K562 (cell line): Measurements from ENCODE around the gene ZSCAN12. TPM values are rescaled to one million over a fixed set of nuclear protein-coding genes. Genes with fewer than 3 reads are reported as not detected.

Experiments
- CEBPG ChIP-seq, 3 experiments: fragments of 200-800 bp in 1 of 3; sonication (Bioruptor generic) in 1 of 3; sonication (generic) in 1 of 3; formaldehyde crosslinking in 1 of 3; IDR thresholded peaks in 2 of 3; conservative IDR thresholded peaks in 1 of 3; 2 replicates each; pipeline versions ENCODE4 v1.6.1 to v1.8.0; 2016 to 2022; ENCODE audit warnings: missing compliant biosample characterization in 2 of 3, missing genetic modification characterization in 2 of 3, mild to moderate bottlenecking in 1 of 3, missing genetic modification reagents in 1 of 3
- GTF2A2 ChIP-seq: IDR thresholded peaks from 2 replicates; pipeline ENCODE4 v1.6.1; 2016; ENCODE audit warnings: mild to moderate bottlenecking, missing genetic modification characterization, missing compliant biosample characterization
- HLTF ChIP-seq: fragments of 450-650 bp; IDR thresholded peaks from 2 replicates; pipeline ENCODE4 v1.6.1; 2016
- KDM2B ChIP-seq: fragments of 250-450 bp; sonication (Bioruptor Pico); IDR thresholded peaks from 2 replicates; pipeline ENCODE4 v1.8.0; 2021; ENCODE audit warnings: mild to moderate bottlenecking, moderate library complexity
- KLF1 ChIP-seq: fragments of 450-650 bp; IDR thresholded peaks from 2 replicates; pipeline ENCODE4 v1.6.1; 2016; ENCODE audit warnings: missing genetic modification characterization, missing compliant biosample characterization
- MLX ChIP-seq, 2 experiments: fragments of 450-650 bp in 1 of 2; sonication (generic) in 1 of 2; formaldehyde crosslinking; conservative IDR thresholded peaks; 2 replicates each; pipeline versions ENCODE4 v1.4.0 to v1.8.1; 2020 to 2022; ENCODE audit warnings: mild to moderate bottlenecking in 1 of 2, missing genetic modification reagents in 1 of 2
- MTF1 ChIP-seq: fragments of 250-450 bp; sonication (Bioruptor Pico); IDR thresholded peaks from 2 replicates; pipeline ENCODE4 v1.9.0; 2021; ENCODE audit warnings: moderate library complexity, mild to moderate bottlenecking, inconsistent platforms, borderline replicate concordance
- PCBP1 ChIP-seq: fragments of 200-400 bp; formaldehyde crosslinking; IDR thresholded peaks from 2 replicates; pipeline ENCODE4 v1.6.1; 2018; ENCODE audit warnings: mild to moderate bottlenecking, low read depth, low read length; ENCODE audit not compliant: poor library complexity, severe bottlenecking
- RCOR1 ChIP-seq, 2 experiments: IDR thresholded peaks; 2 replicates each; pipeline ENCODE4 v1.6.1; 2012; ENCODE audit warnings: low read depth in 2 of 2, low read length in 2 of 2, borderline replicate concordance in 1 of 2, improper control_type of control experiment in 1 of 2
- SMARCB1 ChIP-seq: IDR thresholded peaks from 2 replicates; pipeline ENCODE4 v1.6.1; 2011; ENCODE audit warnings: improper control_type of control experiment, low read depth; ENCODE audit not compliant: insufficient read length
- SMC3 ChIP-seq: conservative IDR thresholded peaks from 2 replicates; pipeline ENCODE4 v1.6.1; 2011; ENCODE audit warnings: low read depth, low read length, improper control_type of control experiment; ENCODE audit not compliant: insufficient read depth
- SNIP1 ChIP-seq: fragments of 450-650 bp; IDR thresholded peaks from 2 replicates; pipeline ENCODE4 v1.7.1; 2017; ENCODE audit warnings: low read depth, mild to moderate bottlenecking
- SRF ChIP-seq, 2 experiments: fragments of 250-450, 450-650 bp in 1 of 2; sonication (Bioruptor Pico) in 1 of 2; sonication (generic) in 1 of 2; formaldehyde crosslinking; IDR thresholded peaks; 2 replicates each; pipeline versions ENCODE4 v1.5.0 to v1.5.1; 2020 to 2022; ENCODE audit warnings: mild to moderate bottlenecking in 1 of 2, missing genetic modification reagents in 1 of 2
- TCF7L2 ChIP-seq: fragments of 150-350 bp; IDR thresholded peaks from 2 replicates; pipeline ENCODE4 v1.6.1; 2016; ENCODE audit warnings: low read depth, mild to moderate bottlenecking, low read length, moderate library complexity
- THAP12 ChIP-seq: fragments of 250-450 bp; sonication (Bioruptor Pico); IDR thresholded peaks from 2 replicates; pipeline ENCODE4 v1.9.0; 2021; ENCODE audit warnings: mild to moderate bottlenecking, inconsistent platforms
- WHSC1 ChIP-seq: IDR thresholded peaks from one replicate; pipeline ENCODE4 v1.6.1; 2012; ENCODE audit warnings: low read length, control low read depth, inconsistent platforms
- ZBTB17 ChIP-seq: fragments of 450-650 bp; formaldehyde crosslinking; IDR thresholded peaks from 2 replicates; pipeline ENCODE4 v1.4.0; 2020; ENCODE audit warnings: mild to moderate bottlenecking
- ZKSCAN1 ChIP-seq: fragments of 150-350 bp; IDR thresholded peaks from 2 replicates; pipeline ENCODE4 v1.6.1; 2016; ENCODE audit warnings: low read depth, low read length
- ZNF165 ChIP-seq: fragments of 250-450 bp; sonication (Bioruptor Pico); IDR thresholded peaks from 2 replicates; pipeline ENCODE4 v1.4.0; 2020; ENCODE audit warnings: borderline replicate concordance
- ZNF280B ChIP-seq: fragments of 250-450 bp; sonication (Bioruptor Pico); IDR thresholded peaks from 2 replicates; pipeline ENCODE4 v1.5.1; 2021; ENCODE audit warnings: mild to moderate bottlenecking
- ZNF507 ChIP-seq: conservative IDR thresholded peaks from 2 replicates; pipeline ENCODE4 v1.6.1; 2017; ENCODE audit warnings: missing genetic modification characterization, missing compliant biosample characterization
- ZNF561 ChIP-seq: fragments of 450-650 bp; formaldehyde crosslinking; conservative IDR thresholded peaks from 2 replicates; pipeline ENCODE4 v1.4.0; 2020; ENCODE audit warnings: mild to moderate bottlenecking, moderate library complexity
- ZNF584 ChIP-seq: fragments of 200-800 bp; sonication (Bioruptor generic); IDR thresholded peaks from 2 replicates; pipeline ENCODE4 v1.6.1; 2016; ENCODE audit warnings: low read depth, mild to moderate bottlenecking, missing genetic modification characterization, missing compliant biosample characterization
- ZNF76 ChIP-seq: fragments of 250-450 bp; sonication (Bioruptor Pico); IDR thresholded peaks from 2 replicates; pipeline ENCODE4 v1.4.0; 2020; ENCODE audit warnings: mild to moderate bottlenecking, moderate library complexity, borderline replicate concordance
- polyA plus RNA-seq, 8 experiments: library from polyadenylated mRNA; depleted of rRNA in 4 of 8; stranded (reverse) in 5 of 8; unstranded in 3 of 8; fragments of >200 nt; fragmentation: Nextera tagmentation in 2 of 8; fragmentation: Illumina TruSeq in 1 of 8; extraction: Ambion mirVana in 2 of 8; extraction: Trizol in 1 of 8; gene quantifications; 2 replicates each; pipeline versions ENCODE4 v1.2.1 to v1.2.3, GENCODE V29; 2011 to 2014; ENCODE audit warnings: inconsistent platforms in 1 of 8, missing spikeins in 1 of 8
- total RNA-seq, 7 experiments: library from RNA; depleted of rRNA in 6 of 7; stranded (reverse); fragments of >200 nt in 6 of 7; fragmentation: Illumina TruSeq in 2 of 7; extraction: Trizol in 2 of 7; gene quantifications; 2 replicates each; pipeline versions ENCODE4 v1.2.1 to v1.2.3, GENCODE V29; 2011 to 2021; ENCODE audit warnings: low replicate concordance in 1 of 7

ZSCAN12 gene
- total and polyA plus RNA-seq, 9 of the 15 experiments (the other 6 are each of a cell fraction or from before 2014, with no cell fraction given): 2.5 to 19.6 (median 12.5) TPM

GRCh38 chr6:28353981-28354676, 45.4 kb downstream of the ZSCAN12 start (continued):
- TF ChIP-seq ZBTB17 (CRISPR knock-in tag) (peak; percentile 93), ZNF507 (tag) (peak; percentile 64), ZNF165 (CRISPR knock-in tag) (peak; percentile 99), ZKSCAN1 (0 out of 2 replicates have a peak, but pooled peaks have one; percentile 26), CEBPG (CRISPR knock-in tag; IDR thresholded peaks at IDR 0.05) (no peak), CEBPG (tag; conservative IDR thresholded peaks at IDR 0.05 in 1 of 2, IDR thresholded peaks at IDR 0.05 in 1 of 2) (peak in 1 of 2 experiments; percentile 59; a peak in 2 of 4 replicates), PCBP1 (no peak), RCOR1 (IDR thresholded peaks at IDR 0.05; ENCODE audit: borderline replicate concordance in 1 of 2, low read depth in 2 of 2, low read length in 2 of 2) (peak; percentile 40 to 79; a peak in 1 of 4 replicates), KDM2B (CRISPR knock-in tag) (peak; percentile 99), TCF7L2 (no peak), HLTF (no peak), ZNF561 (peak; percentile 76; the same call in 1 of the 2 replicates), ZNF584 (CRISPR knock-in tag) (peak; percentile 99), SNIP1 (no peak), GTF2A2 (tag) (peak; percentile 95), MTF1 (CRISPR knock-in tag) (peak; percentile 96), SRF (CRISPR knock-in tag; IDR thresholded peaks at IDR 0.05) (peak in 1 of 2 experiments; percentile 81; a peak in 2 of 4 replicates), SMARCB1 (no peak), KLF1 (tag) (peak; percentile 85), ZNF76 (CRISPR knock-in tag) (peak; percentile 99), ZNF280B (peak; percentile 76; the same call in 1 of the 2 replicates), THAP12 (CRISPR knock-in tag) (peak; percentile 6; the same call in 1 of the 2 replicates), SMC3 (0 out of 2 replicates have a peak, but pooled peaks have one; percentile 4), MLX (CRISPR knock-in tag; conservative IDR thresholded peaks at IDR 0.05) (peak in 1 of 2 experiments; percentile 27; a peak in 1 of 4 replicates), WHSC1 (no peak)
